PC-9 (cell line): ENCODE data around the gene RNF223. TPM values are rescaled to one million over a fixed set of nuclear protein-coding genes. Genes with fewer than 3 reads are reported as not detected.

ENCODE experiments used
- BruUV-seq: library from RNA; stranded (reverse); fragments of 400-500 nt; replicated peaks from 2 replicates; lab custom pipeline; 2021; lab: Mats Ljungman, UMichigan
- CTCF ChIA-PET: fragments of 300-600 bp; sonication (Branson Sonifier 250); formaldehyde crosslinking; loops from one replicate; lab custom pipeline; 2022; ENCODE audit warnings: antibody characterized with exemption; lab: Charles Lee
- POLR2A ChIA-PET: fragments of 300-600 bp; sonication (Branson Sonifier 250); formaldehyde crosslinking; loops from one replicate; lab custom pipeline; 2022; ENCODE audit warnings: antibody characterized with exemption; ENCODE audit not compliant: unreplicated experiment; lab: Charles Lee
- DNase-seq, 2 experiments: peaks; one replicate each; pipeline versions ENCODE4 v3.0.0 to v3.0.0-alpha.2; 2015 to 2022; ENCODE audit warnings: mixed read lengths in 1 of 2
- H2AFZ ChIP-seq: fragments of 200-600 bp; sonication (generic); 2 replicates; pipeline ENCODE4 v1.8.1; 2017; ENCODE audit warnings: antibody characterized with exemption
- H3F3A ChIP-seq: fragments of 200-600 bp; sonication (generic); 2 replicates; pipeline ENCODE4 v1.8.1; 2017; ENCODE audit warnings: antibody characterized with exemption, mild to moderate bottlenecking, low read depth; ENCODE audit not compliant: insufficient read depth
- H3K27ac ChIP-seq: fragments of 200-600 bp; sonication (generic); 2 replicates; pipeline ENCODE4 v1.6.1; 2016; ENCODE audit warnings: mixed run types
- H3K27me3 ChIP-seq: fragments of 200-600 bp; sonication (generic); 2 replicates; pipeline ENCODE4 v1.6.1; 2016; ENCODE audit warnings: low read depth, mixed run types; ENCODE audit not compliant: insufficient read depth
- H3K36me3 ChIP-seq: fragments of 200-600 bp; sonication (generic); 2 replicates; pipeline ENCODE4 v1.6.1; 2016; ENCODE audit warnings: low read depth, mixed run types
- H3K4me1 ChIP-seq: fragments of 200-600 bp; sonication (generic); replicated peaks from 2 replicates; pipeline ENCODE4 v1.6.1; 2016; ENCODE audit warnings: mixed run types; ENCODE audit not compliant: insufficient read depth
- H3K4me2 ChIP-seq: fragments of 200-600 bp; sonication (generic); 2 replicates; pipeline ENCODE4 v1.6.1; 2017; ENCODE audit warnings: mixed run types
- H3K4me3 ChIP-seq: fragments of 200-600 bp; sonication (generic); 2 replicates; pipeline ENCODE4 v1.6.1; 2016; ENCODE audit warnings: mixed run types
- H3K79me2 ChIP-seq: fragments of 200-600 bp; sonication (generic); 2 replicates; pipeline ENCODE4 v1.6.1; 2017; ENCODE audit warnings: low read depth, mixed run types
- H3K9me2 ChIP-seq: fragments of 200-600 bp; sonication (generic); 2 replicates; pipeline ENCODE4 v1.8.1; 2017; ENCODE audit warnings: mild to moderate bottlenecking; ENCODE audit not compliant: insufficient read depth
- H3K9me3 ChIP-seq: fragments of 200-600 bp; sonication (generic); 2 replicates; pipeline ENCODE4 v1.8.1; 2016; ENCODE audit warnings: low read depth; ENCODE audit not compliant: insufficient read depth
- H4K20me1 ChIP-seq: fragments of 200-600 bp; sonication (generic); 2 replicates; pipeline ENCODE4 v1.8.1; 2017; ENCODE audit not compliant: insufficient read depth
- EZH2 ChIP-seq: fragments of 200-600 bp; sonication (generic); IDR thresholded peaks from 2 replicates; pipeline ENCODE4 v1.8.0; 2017; ENCODE audit warnings: antibody characterized with exemption, low read depth
- intact Hi-C: fragments of 100-400 bp; cut with micrococcal nuclease; formaldehyde crosslinking; loops from one replicate; pipeline ENCODE4 v1.10.0; 2022; ENCODE audit not compliant: unreplicated experiment
- total RNA-seq: library from RNA; stranded (reverse); gene quantifications from 2 replicates; pipeline ENCODE4 v1.2.3, GENCODE V29; 2021
- TF ChIP-seq, protein P1 (sequence below): fragments of 200-600 bp; sonication (generic); conservative IDR thresholded peaks from 2 replicates; pipeline ENCODE4 v1.6.1; 2017; ENCODE audit warnings: mixed run types, antibody characterized with exemption, mild to moderate bottlenecking, moderate library complexity

RNF223 gene
- total RNA-seq, 1 experiment from 2014 or later: 3.6 TPM

- ChIA-PET CTCF (interaction anchor here (0.6 kb wide), 1 partner anchor 18 kb away, joined by 4 read pairs; no protein-coding TSS in a partner anchor), POLR2A (no interaction called here)
- no peak overlapping the region for H3K4me2 ChIP-seq
- no peak overlapping the region for H3K4me3 ChIP-seq
- intact Hi-C loops: no loop called here
- H3K27me3 ChIP-seq: no peaks in the 10 kb centered on the region
- TF ChIP-seq EZH2: no peak
- H3K9me3 ChIP-seq: no peaks in the 10 kb centered on the region
- no peak for DNase-seq
- H3K27ac ChIP-seq: no peak overlapping the region
- no peaks in the 10 kb centered on the region for H3K9me2 ChIP-seq
- H3K4me1 ChIP-seq: no peaks in the 10 kb centered on the region
- no peak overlapping the region for H2AFZ ChIP-seq
- H3F3A ChIP-seq: peaks cover 22% of the 10 kb centered on the region; the same call in 1 of the 2 replicates
- BruUV-seq: no TSS peak
- no peaks in the 10 kb centered on the region for H3K36me3 ChIP-seq
- no peaks in the 10 kb centered on the region for H3K79me2 ChIP-seq
- no peaks in the 10 kb centered on the region for H4K20me1 ChIP-seq
These were observed 19.5 kb upstream of the RNF223 start for GRCh38 chr1:1093610-1093943.

GRCh38 chr1:1092894-1093609, 18.9 kb upstream of the RNF223 start:
- TF ChIP-seq EZH2: no peak
- TF ChIP-seq, protein P1, sequence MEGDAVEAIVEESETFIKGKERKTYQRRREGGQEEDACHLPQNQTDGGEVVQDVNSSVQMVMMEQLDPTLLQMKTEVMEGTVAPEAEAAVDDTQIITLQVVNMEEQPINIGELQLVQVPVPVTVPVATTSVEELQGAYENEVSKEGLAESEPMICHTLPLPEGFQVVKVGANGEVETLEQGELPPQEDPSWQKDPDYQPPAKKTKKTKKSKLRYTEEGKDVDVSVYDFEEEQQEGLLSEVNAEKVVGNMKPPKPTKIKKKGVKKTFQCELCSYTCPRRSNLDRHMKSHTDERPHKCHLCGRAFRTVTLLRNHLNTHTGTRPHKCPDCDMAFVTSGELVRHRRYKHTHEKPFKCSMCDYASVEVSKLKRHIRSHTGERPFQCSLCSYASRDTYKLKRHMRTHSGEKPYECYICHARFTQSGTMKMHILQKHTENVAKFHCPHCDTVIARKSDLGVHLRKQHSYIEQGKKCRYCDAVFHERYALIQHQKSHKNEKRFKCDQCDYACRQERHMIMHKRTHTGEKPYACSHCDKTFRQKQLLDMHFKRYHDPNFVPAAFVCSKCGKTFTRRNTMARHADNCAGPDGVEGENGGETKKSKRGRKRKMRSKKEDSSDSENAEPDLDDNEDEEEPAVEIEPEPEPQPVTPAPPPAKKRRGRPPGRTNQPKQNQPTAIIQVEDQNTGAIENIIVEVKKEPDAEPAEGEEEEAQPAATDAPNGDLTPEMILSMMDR: no peak
- H3K27me3 ChIP-seq: no peaks in the 10 kb centered on the region
- no peaks in the 10 kb centered on the region for H4K20me1 ChIP-seq
- no peak overlapping the region for H2AFZ ChIP-seq
- no peak overlapping the region for H3K4me2 ChIP-seq
- intact Hi-C loops: no loop called here
- DNase-seq: no peak
- H3K27ac ChIP-seq: no peak overlapping the region
- no peaks in the 10 kb centered on the region for H3K9me2 ChIP-seq
- no peaks in the 10 kb centered on the region for H3K4me1 ChIP-seq
- no peak overlapping the region for H3K4me3 ChIP-seq
- BruUV-seq: no TSS peak
- CTCF ChIA-PET: no interaction called here
- POLR2A ChIA-PET: interaction anchor here (0.7 kb wide), 1 partner anchor 23 kb away, joined by 4 read pairs; the partner anchor contains the start of gene C1orf159
- no peaks in the 10 kb centered on the region for H3K79me2 ChIP-seq
- no peaks in the 10 kb centered on the region for H3K9me3 ChIP-seq
- peaks cover 22% of the 10 kb centered on the region; the same call in 1 of the 2 replicates for H3F3A ChIP-seq
- H3K36me3 ChIP-seq: no peaks in the 10 kb centered on the region

DNA sequence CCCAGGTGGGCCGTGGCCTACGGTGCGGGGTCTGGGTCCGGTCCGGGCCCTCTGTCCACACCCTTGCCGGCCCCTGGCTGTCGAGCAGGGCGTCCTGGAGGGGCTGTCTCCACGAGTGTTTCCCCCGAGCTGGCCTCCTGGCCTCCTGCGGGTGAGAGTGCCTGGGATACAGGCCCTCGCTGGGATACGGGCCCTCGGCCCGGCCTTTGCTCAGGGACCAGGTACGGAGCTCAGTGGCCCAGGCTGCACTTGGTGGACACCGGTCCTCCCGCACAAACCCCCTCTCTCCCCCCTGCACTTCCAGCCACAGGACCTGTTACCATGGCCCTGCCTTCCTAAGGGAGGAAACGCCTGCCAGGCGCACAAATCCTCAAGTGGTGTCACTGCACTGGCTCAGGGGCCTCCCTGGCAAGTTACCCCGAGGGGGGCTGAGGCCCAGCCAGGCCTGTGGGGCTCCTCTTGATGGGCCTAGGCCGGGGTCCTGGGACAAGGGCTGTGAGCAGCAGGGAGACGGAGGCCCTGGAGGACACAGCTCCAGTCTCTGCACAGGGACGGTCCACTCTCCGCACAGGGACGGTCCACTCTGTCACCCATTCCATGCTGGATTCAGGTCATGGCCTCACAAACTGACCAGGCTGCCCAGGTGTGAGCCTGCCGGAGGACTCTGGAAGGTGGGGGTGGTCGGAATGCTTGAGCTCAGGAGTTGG, 18.2 kb upstream of the RNF223 start:
- Histone ChIP-seq H3K4me3 (no peak overlapping the region), H3K36me3 (no peaks in the 10 kb centered on the region), H3K27me3 (no peaks in the 10 kb centered on the region), H3K79me2 (no peaks in the 10 kb centered on the region), H3K9me2 (no peaks in the 10 kb centered on the region), H4K20me1 (no peaks in the 10 kb centered on the region), H3K27ac (no peak overlapping the region), H3F3A (peaks cover 22% of the 10 kb centered on the region; the same call in 1 of the 2 replicates), H2AFZ (no peak overlapping the region), H3K9me3 (no peaks in the 10 kb centered on the region), H3K4me1 (no peaks in the 10 kb centered on the region), H3K4me2 (no peak overlapping the region)
- BruUV-seq: no TSS peak
- no peak for DNase-seq
- no peak for TF ChIP-seq EZH2
- TF ChIP-seq, protein P1: no peak
- intact Hi-C loops: no loop called here
- CTCF ChIA-PET: no interaction called here
- POLR2A ChIA-PET: interaction anchor here (0.7 kb wide), 1 partner anchor 23 kb away, joined by 4 read pairs; the partner anchor contains the start of gene C1orf159
